Inferior parietal cortex (tissue), 1 donor: ENCODE measurements around the gene HELZ.
"Not testable (repeated sequence)": the region's sequence is repeated elsewhere in the genome, so short reads cannot be mapped to it uniquely, and the experiment has no call there.

ENCODE experiments used
- DNase-seq: peaks from one replicate; pipeline ENCODE4 v3.0.0-alpha.2; 2016; ENCODE audit errors: extremely low spot score

HELZ gene

DNA sequence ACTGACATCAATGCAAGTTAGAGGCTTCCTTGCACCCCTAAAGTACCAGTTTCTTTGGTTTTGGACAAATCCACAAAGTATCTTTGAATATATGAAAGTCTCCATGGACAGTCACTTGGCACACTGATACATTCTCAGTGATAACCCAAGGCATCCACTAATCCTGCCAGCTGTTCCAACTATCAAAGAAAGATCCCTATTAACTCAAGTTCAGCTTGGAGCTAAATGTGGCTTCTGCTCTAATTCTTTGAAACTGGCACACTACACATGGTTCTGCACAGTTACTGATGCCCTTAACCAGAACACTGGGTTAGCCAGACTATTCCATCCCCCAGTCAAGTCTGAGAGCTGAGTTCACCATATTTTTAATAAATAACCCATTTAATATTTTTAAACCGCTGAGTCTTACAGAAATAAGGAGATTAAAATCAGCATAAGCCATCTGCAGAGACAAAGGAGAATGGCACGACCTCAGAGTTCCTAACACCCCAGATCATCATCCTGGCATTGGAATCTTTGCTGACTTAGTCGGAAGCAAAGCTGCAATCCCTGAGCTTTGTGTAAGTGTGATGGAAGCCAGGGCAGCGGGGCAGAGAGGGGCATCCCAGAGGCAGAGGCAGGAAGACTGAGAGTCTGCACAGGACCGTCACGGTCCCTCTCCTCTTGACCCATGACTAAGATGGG is 194.4 kb downstream of the HELZ start:
- no peak for DNase-seq

DNA sequence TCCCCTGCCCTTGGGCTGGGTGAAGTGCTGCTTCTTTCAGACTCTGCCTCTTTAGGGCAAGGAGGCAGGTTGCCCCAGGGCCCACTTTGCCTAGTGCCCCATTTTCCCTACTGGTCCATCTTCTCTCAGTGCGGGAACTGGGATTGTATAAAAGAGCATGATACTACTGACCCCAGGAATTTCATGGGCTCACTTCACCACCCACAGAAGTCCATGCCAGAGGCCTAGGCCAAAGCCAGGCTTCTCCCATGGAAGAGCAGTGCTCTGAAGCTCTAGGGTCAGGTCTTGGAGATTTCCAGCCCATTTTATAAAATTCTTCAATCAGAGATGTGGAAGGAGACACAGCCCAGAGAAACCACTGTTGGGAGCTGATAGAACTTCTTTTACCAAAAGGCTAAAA is 194.9 kb downstream of the HELZ start:
- DNase-seq = no peak

DNA sequence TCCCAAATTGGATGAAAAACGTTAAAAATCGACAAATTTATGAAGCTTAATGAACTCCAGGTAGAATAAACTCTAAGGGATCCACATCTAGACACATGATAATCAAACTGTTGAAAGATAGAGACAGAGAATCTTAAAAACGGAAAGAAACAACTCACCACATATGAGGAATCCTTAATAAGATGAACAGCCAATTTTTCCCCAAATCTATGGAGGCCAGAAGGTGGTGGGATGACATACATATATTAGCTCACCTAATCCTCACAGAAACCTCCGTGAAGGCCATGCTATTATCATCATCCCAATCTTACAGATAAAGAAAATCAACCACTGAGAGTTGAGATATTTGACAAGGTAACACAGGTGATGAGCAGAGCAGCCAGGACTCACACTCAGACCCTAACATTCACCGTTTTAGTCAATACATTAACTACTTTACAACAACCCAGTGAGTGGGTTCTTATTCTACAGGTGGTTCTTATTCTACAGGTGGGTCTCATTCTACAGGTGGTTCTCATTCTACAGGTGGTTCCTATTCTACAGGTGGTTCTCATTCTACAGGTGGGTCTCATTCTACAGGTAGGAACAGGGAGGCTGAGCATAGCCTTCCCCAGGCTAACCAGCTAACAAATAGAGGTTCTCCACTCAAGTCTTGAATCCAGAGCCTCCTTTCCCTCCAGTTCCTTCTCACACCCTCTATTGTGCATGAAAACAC is 195.8 kb downstream of the HELZ start:
- no peak for DNase-seq

DNA sequence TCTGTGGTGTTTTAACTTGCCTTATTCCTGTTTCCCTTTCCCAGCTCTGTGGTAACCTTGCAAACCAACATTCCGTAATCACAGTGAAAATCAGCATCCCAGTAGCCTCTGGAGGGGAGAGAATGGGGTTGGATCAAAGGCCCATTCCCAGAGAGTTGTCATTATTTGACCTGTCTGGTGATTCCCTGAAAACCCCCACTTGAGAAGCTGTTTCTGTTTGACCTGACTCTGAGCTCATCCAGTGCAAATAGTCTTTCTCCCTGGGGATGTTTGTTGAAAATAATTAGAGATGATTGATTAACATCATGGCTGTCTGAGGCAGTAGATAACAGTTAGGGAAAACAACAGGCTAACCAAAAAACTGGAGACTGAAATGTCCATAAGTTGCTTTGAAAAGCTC is 197.6 kb downstream of the HELZ start:
- DNase-seq = no peak

DNA sequence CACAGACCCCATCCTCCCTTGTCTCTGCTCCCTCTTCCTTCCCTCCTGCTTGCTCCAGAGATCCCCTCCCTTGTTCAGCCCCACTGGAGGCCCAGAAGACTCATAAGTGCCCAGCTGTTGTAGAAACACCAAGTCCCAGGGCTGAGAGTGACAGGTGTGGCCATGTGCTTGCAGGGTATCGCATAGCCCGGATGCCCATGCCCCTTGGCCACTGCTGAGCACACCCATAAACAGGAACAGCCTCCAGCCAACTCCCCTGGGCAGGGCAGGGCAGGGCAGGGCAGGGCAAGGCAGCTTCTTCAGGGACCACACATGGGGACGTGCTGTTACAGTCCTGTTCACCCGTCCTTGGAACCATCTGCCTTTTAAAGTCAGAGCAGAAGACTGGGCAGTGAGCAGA is 198.6 kb downstream of the HELZ start:
- DNase-seq = no peak

DNA sequence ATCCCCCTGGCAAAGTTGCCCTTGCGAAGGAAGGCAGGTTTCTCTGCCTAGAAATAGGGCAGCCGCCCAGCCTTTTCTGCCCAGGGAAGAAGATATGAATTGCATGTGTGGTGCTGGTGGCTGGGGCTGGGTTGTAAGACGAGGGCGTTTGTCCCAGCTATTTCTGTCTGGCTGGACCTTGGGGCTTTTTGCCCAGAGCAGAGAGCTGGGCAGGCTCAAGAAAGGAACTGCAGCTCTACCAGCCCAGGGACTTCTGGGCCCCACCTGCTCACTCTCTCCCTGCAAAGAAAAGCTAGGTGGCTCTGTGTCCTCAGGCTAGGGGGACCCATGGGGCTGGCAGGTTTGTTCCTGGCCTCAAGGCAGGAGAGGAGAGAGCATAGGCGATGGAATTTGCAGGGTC is 200.1 kb downstream of the HELZ start:
- no peak for DNase-seq

DNA sequence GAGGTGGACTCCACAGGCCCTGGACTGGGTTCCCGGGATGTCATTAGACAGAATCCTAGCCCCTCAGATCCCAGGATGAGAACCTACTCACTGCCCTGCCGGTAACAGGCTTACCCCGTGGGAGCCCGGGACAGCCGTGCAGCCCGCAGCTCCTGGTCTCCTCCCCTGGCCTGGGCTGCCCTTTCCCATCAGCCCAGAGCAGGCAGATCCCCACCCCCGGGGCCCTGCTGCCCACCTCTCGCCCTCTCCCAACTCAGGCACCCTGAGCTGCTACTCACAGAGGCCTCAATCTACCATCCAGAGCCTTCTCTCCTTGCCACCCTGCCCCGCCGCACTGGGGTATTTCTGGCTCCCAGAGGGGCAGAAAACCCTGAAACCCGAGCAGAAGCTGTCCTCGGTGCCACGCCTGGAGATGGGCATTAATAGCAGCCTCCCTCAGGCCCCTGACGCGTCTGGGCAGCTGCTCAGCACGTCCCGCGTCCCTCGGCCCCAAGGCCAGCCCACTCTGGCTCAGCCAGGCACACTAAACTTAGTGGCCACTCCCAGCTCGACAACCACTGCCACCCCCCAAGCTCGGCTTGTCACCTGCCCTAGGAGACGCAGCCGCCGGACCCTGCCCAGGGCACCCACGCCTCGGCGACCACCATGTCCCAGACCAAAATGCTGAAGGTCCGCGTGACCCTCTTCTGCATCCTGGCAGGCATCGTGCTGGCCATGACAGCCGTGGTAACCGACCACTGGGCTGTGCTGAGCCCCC is 200.8 kb downstream of the HELZ start, which contains the start of gene CACNG1:
CACNG1 (plus strand) TSS at position 539 of the 757 bp plus-strand sequence; CDS start at position 646, 107 bp downstream.
- no peak for DNase-seq

DNA sequence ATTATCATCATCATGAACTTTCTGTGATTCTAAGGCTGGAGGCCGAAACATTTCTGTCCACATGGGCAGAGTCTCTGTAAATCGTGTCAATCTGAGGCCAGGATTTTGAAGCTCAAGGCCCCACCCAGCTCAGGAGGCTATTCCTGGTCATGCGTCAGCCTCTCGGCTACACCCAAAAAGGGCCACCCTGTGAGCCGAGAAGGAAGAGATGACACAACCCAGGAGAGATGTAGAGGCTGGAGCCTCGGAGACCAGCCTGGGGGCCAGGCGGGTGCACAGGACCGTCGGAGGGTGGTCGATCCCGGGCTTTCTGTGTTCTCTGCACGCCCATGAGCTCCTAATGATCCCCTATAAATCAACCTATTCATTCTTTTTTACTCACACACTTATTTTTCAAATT is 201.7 kb downstream of the HELZ start:
- DNase-seq = no peak

DNA sequence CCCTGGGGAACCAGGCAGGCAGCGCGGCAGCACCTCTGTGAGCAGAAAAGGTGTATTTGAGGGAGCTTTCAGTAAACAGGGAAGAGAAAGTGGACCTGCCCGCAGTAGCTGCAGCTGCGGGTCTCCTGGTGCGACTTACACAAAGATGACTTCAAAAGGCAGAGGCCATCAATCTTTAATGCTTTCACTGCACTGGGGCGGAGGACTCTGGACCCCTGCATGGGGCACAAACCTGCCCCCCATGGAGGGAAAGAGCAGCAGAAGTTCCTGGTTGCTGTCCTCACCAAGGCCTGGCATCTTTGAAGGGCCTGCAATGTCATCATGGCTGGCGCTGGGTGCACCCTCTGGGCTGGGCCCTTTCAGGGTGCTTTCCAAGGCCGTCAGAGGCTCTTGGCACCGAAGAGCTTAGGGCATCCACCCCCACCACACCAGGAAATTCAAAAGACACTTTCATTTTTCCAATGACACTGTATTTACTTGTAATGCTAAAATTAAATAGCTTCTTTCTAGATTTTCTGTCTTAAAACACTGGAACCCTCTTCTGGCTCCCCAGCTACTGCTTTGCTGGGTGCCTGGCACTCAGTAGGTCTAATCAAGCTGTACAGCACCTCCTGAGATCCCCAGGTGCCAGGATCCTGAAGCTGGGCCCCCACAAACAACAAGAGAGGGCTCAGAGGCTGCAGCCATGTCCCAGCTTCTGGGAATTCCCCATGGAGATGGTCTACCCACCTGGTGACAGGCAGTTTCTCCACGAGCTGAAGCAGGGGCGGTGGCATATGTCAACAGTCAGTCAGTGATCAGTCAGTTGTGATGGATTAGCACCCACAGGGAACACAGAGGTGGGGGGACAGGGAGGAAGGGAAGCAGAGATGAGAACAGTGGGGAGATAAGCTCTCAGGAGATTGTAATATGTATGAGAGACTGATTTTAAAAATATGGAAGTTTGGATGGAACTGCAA is 202.8 kb downstream of the HELZ start:
- DNase-seq = no peak

DNA sequence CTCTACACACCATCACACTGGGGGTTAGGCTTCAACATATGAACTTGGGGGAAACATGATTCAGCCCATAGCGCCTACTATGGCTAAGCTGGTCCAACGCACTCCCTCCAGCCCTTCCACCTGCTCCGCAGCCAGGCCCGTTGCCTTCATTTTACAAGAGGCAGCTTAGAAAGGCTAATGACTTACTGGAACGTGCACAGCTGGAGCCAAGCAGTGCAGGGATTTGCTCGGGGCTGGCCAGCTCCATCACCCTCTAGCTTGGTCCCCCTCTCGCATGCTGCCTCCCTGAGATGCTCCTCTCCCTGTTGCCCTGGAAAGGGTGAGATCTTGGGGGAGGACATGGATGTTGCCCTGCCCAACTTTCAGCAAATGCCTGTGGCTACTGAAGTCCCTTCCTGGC is 203.5 kb downstream of the HELZ start:
- no peak for DNase-seq

DNA sequence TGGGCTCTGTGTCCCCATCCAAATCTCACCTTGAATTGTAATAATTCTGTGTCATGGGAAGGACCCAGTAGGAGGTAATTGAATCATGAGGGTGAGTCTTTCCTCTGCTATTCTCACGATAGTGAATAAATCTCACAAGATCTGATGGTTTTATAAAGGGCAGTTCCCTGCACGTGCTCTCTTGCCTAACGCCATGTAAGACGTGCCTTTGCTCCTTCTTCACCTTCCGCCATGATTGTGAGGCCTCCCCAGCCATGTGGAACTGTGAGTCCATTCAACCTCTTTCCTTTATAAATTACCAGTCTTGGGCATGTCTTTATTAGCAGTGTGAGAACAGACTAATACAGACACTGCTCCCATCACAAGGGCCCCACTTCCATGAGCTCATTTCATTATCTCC is 203.9 kb downstream of the HELZ start:
- not testable (repeated sequence) for DNase-seq

DNA sequence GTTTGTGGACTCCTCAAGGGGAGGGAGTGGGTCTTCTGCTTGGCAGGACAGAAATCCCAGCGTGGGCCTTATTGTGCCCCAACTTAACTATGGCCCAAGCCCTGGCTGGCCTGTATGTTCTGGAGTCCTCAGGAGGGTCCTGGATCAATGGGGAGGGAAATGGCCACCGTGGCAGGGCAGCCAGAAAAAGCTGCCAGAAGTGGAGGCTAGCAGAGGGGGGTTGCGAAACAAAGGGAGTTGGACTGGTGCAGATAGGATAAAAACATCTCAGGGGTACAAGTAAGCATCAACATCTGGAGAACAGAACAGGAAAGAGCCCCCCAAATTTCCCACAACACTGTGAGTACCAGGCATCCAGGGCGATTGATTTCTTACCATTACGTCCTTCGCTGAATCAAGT is 204.3 kb downstream of the HELZ start:
- no peak for DNase-seq

DNA sequence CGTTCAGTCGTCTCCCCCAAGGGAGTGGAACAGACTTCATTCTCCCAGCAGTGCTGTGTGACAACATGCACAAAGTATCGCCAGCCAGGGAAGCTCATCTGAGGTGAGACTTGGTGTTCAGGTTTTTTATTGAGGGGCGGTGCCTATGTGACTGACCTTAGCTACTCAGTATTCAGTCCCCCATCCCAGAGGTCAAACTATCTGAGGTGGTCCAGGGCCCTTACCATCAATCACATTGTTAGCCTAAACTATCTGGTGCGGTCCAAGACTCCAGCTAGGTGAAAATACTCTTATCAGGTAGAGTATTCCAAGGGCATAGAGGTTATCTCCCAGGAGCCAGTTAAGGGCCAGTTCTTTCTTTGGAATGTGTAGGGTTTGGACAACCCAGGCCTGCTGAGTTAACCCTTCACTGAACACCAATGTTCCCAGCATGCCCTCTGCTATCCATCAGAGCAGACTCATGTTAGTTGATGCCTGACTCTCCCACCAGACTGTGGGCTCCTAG is 206.1 kb downstream of the HELZ start:
- DNase-seq = no peak

DNA sequence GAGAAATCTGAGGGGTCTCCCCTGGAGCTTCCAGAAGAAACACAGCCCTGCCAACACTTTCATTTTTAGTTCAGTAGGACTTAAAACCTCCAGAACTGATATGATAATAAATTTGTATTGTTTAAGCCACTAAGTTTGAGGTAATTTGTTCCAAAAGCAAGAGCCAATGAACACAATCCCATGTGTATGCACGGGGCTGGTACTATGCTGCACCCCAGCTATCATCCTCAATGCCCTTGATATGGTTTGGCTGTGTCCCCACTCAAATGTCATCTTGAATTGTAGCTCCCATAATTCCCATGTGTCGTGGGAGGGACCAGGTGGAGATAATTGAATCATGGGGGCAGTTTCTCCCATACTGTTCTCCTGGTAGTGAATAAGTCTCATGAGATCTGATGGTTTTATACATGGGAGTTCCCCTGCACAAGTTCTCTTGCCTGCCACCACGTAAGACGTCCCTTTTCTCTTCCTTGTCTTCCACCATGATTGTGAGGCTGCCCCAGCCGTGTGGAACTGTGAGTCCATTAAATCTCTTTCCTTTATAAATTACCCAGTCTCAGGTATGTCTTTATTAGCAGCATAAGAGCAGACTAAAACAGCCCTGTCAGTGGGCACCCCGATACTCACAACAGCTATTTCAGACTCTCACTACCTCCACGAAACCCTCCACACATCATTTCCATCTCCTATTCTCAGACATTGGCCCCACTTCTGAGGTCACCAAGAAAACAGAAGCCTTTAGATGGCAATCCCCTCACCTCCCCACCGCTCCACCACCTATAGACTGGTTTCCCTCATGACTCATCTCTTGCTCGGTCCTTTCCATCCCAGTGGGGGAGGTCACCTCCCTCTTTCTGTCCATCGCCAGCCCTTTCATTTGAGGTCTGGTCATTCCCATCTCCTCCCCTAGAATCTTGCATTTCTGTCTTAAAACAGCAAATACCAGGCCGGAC is 209.6 kb downstream of the HELZ start:
- no peak for DNase-seq

DNA sequence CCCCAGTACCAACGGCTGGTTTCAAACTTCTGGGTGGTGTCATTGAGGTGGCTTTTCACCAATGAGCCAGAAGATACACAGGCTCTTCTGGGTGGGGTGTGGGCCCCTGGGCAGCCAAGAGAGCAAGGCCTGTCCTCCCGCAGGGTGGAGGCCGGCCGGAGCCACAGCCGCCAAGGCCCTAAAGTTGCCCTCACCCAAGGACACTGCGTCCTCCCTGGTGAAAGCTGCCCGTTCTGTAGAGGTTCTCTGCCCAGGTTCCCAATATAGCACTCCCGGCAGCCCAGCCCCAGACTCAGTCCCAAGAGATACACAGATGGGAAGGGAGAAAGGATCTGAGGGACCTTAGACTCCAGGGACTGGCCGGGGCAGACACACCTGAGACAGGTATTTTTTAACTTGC is 211.4 kb downstream of the HELZ start:
- DNase-seq = no peak

DNA sequence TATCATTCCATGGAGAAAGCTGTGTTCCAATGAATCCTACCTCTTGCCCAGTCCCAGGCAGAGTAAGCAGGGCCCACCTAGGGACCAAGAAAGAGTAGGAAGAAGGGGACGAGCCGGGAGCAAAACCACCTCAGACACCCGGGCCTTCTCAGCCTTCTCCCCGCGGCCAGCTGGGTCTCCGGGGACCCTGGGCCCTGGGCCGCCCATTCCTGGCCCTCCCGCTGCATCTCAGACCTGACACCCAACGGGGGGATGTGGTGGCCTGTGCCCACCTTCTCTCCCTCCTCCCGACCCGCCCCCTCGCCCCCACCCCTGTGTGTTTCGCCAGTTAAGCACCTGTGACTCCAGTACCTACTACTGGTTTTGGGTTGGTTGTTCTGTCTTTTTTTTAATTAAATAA is 212.0 kb downstream of the HELZ start:
- DNase-seq = no peak

DNA sequence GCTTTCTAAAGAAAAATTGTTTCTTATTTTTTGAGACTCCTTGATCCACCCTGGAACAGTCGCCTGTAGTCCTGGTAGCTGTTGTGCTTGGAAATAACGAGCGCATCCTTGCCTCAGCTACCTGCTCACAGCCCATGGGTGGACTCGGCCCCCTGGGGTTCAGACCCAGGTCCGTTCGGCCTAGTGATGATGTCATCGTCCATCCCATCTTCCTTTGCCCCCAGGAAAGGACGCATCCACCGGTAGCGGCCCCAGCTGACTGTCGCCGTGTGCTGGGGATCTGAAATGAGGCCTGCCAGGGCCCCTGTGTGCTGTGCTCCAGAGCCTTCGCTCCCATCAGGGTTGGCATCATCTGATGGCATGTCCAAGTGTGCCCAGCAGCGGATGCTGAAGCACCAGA is 212.6 kb downstream of the HELZ start:
- no peak for DNase-seq

DNA sequence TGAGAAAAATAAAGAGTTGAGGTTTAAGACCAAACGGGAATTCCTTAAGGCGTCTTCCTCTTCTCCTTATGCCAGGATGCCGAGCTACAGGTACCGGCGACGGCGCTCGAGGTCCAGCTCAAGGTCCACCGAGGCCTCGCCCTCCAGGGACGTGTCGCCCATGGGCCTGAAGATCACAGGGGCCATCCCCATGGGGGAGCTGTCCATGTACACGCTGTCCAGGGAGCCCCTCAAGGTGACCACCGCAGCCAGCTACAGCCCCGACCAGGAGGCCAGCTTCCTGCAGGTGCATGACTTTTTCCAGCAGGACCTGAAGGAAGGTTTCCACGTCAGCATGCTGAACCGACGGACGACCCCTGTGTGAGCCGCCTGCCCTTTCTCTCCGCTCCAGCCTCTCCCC is 214.4 kb downstream of the HELZ start:
- DNase-seq = no peak

DNA sequence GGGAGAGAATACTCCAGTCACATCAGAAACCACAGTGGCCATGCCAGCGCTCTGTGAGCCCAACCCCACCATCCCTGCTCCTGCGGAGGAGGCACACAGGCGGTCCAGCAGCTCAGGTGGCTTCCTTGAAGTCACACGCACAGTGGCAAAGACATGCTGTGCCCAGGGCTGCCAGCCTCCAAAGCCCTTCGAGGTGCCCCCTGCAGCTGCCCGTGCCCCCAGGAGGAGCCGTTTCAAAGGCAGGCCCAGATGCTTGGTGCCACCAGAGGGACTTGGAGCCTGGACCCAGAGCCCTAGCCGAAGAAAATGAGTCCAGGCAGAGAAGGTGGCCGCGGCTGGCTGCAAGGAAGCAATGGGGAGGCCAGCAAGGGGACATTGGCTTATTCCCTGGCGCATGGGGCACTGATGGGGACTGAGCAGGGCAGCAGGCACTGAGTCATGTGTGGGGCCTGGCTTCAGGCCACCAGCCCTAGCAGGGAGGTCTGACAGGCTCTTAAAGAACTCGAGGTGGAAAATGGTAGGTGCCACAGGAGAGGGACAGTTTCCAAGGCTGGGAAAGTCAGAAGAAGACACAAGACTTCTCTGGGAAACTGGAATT is 217.9 kb downstream of the HELZ start:
- DNase-seq = no peak

DNA sequence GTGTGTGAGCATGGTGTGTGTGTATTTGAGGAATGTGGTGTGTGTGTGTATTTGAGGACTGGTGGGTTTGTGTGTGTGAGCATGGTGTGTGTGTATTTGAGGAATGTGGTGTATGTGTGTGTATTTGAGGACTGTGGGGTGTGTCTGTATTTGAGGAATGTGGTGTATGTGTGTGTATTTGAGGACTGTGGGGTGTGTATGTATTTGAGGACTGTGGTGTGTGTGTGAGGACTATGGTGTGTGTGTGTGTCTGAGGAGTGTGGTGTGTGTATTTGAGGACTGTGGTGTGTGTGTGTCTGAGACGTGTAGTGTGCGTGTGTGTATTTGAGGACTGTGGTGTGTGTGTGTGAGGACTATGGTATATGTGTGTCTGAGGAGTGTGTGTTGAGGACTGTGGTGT is 218.7 kb downstream of the HELZ start:
- no peak for DNase-seq
